SK-N-SH treated with all-trans-retinoic acid at 6 μM for 48 hours (cell line): ENCODE data around the gene SLC37A4.

Experiments
- ARNTL ChIP-seq: fragments of 450-650 bp; formaldehyde crosslinking; IDR thresholded peaks from 2 replicates; pipeline ENCODE4 v1.5.0; 2020; ENCODE audit warnings: low read depth, mild to moderate bottlenecking, moderate library complexity, borderline replicate concordance
- BACH2 ChIP-seq: fragments of 250-450 bp; sonication (Bioruptor Pico); IDR thresholded peaks from 2 replicates; pipeline ENCODE4 v1.9.0; 2021; ENCODE audit warnings: mild to moderate bottlenecking, borderline replicate concordance
- CREB5 ChIP-seq: fragments of 250-450 bp; sonication (Bioruptor Pico); IDR thresholded peaks from 2 replicates; pipeline ENCODE4 v1.5.1; 2020; ENCODE audit warnings: low read depth, mild to moderate bottlenecking, moderate library complexity
- CSRNP3 ChIP-seq: fragments of 250-450 bp; sonication (Bioruptor Pico); IDR thresholded peaks from 2 replicates; pipeline ENCODE4 v1.5.1; 2021; ENCODE audit warnings: mild to moderate bottlenecking, moderate library complexity
- ESRRG ChIP-seq: fragments of 250-450 bp; sonication (Bioruptor Pico); IDR thresholded peaks from 2 replicates; pipeline ENCODE4 v1.6.1; 2021; ENCODE audit warnings: mild to moderate bottlenecking
- GLIS3 ChIP-seq: fragments of 250-450 bp; sonication (Bioruptor Pico); IDR thresholded peaks from 2 replicates; pipeline ENCODE4 v1.5.0; 2020; ENCODE audit warnings: mild to moderate bottlenecking, moderate library complexity
- ISL1 ChIP-seq: fragments of 250-450 bp; sonication (Bioruptor Pico); IDR thresholded peaks from 2 replicates; pipeline ENCODE4 v2.1.2; 2022; ENCODE audit warnings: mild to moderate bottlenecking, moderate library complexity
- OSR1 ChIP-seq: fragments of 250-450 bp; sonication (Bioruptor Pico); IDR thresholded peaks from 2 replicates; pipeline ENCODE4 v1.8.0; 2022; ENCODE audit warnings: moderate library complexity, mild to moderate bottlenecking, inconsistent platforms
- PATZ1 ChIP-seq: fragments of 250-450 bp; sonication (Bioruptor Pico); IDR thresholded peaks from 2 replicates; pipeline ENCODE4 v1.8.0; 2020; ENCODE audit warnings: mild to moderate bottlenecking, moderate library complexity, borderline replicate concordance
- TOX ChIP-seq: fragments of 250-450 bp; sonication (Bioruptor Pico); IDR thresholded peaks from 2 replicates; pipeline ENCODE4 v1.8.0; 2021; ENCODE audit warnings: mild to moderate bottlenecking, moderate library complexity, borderline replicate concordance
- ZFP3 ChIP-seq: fragments of 250-450 bp; sonication (Bioruptor Pico); IDR thresholded peaks from 2 replicates; pipeline ENCODE4 v1.5.0; 2020; ENCODE audit warnings: mild to moderate bottlenecking, moderate library complexity
- ZFP30 ChIP-seq: fragments of 450-650 bp; formaldehyde crosslinking; IDR thresholded peaks from 2 replicates; pipeline ENCODE4 v1.5.0; 2022; ENCODE audit warnings: mild to moderate bottlenecking, moderate library complexity
- ZNF565 ChIP-seq: fragments of 450-650 bp; formaldehyde crosslinking; conservative IDR thresholded peaks from 2 replicates; pipeline ENCODE4 v1.5.0; 2020; ENCODE audit warnings: low read depth, mild to moderate bottlenecking, moderate library complexity
- ZNF8 ChIP-seq: fragments of 450-650 bp; formaldehyde crosslinking; IDR thresholded peaks from 2 replicates; pipeline ENCODE4 v1.5.0; 2020; ENCODE audit warnings: mild to moderate bottlenecking, moderate library complexity

- TF ChIP-seq ESRRG (no peak), ZNF565 (no peak), TOX (CRISPR knock-in tag) (no peak), ARNTL (no peak), ZFP30 (CRISPR knock-in tag) (no peak), CSRNP3 (CRISPR knock-in tag) (no peak), ZNF8 (CRISPR knock-in tag) (no peak), PATZ1 (CRISPR knock-in tag) (no peak), GLIS3 (no peak), OSR1 (CRISPR knock-in tag) (no peak), BACH2 (CRISPR knock-in tag) (no peak), CREB5 (no peak), ZFP3 (no peak), ISL1 (CRISPR knock-in tag) (no peak)
Observed at GRCh38 chr11:119030329-119031047, at the start of gene SLC37A4.
